Lung microvascular endothelial cell (primary cell): ENCODE data around the gene STKLD1. TPM values are rescaled to one million over a fixed set of nuclear protein-coding genes. Genes with fewer than 3 reads are reported as not detected.
"Not testable (repeated sequence)": the region's sequence is repeated elsewhere in the genome, so short reads cannot be mapped to it uniquely, and the experiment has no call there.

Experiments used
- DNase-seq, 2 donors: peaks; one replicate each; pipeline versions ENCODE4 v3.0.0 to v3.0.0-alpha.2; 2010; ENCODE audit warnings: low read depth in 2 of 2
- total RNA-seq: library from RNA; depleted of rRNA; stranded (reverse); fragments of >200 nt; gene quantifications from 2 replicates; pipeline ENCODE4 v1.2.1, GENCODE V29; 2014

STKLD1 gene
- total RNA-seq, result 0.44 and 0.60 TPM in 2 replicates

DNA sequence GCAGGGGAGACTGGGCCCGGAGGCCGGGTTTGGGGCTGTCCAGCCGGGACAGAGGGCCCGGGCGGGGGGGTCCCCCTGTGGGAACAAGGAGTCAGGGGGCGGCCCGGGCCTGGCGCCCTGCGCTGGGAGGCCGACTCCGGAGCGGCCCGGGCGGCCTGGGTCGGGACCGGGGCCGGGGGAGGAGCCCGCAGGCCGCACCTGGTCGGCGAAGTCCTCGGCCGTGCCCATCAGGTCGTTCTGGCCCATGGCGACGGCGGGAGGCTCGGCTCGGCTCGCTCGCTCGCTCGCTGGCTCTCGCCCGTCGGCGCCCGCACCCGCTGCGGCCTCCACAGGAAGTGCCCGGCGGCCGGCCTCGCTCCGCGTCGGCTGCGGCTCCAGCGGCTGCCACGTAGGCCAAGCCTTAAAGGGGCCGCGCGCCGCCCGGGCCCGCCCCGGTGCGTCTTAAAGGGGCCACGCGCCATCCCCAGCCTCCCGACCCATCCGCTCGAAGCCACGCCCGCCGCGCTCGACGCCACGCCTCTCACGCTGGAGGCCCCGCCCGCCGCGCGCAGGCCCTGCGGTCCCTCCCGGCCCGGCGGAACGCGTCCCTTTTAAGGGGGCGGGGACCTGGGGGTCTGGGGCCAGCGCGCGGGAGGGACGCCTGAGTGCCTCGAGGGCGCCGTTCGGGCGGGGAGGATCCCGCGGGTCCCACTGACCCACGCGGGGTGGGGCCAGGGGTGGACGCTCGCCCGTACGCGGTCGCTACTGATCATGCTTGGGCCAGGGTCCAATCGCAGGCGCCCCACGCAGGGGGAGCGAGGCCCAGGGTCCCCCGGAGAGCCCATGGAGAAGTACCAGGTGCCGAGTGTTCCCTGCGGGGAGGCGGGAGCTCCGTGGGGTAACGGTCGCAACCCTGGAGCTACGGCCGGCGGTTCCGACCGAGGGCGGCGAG, at the start of gene STKLD1, which contains the start of gene SURF4:
STKLD1 (plus strand) TSS at position 643 of the 931 bp plus-strand sequence; CDS start at position 751, 108 bp downstream.
SURF4 (minus strand) TSS at position 337 of the 931 bp plus-strand sequence; CDS start at position 246, 91 bp downstream.
- DNase-seq, result peak; percentile 98

- DNase-seq, result not testable (repeated sequence)
Measured at GRCh38 chr9:133327021-133327420, 49.1 kb upstream of the STKLD1 start.

- no peak for DNase-seq
Measured at GRCh38 chr9:133327834-133328484, 48.2 kb upstream of the STKLD1 start.

DNA sequence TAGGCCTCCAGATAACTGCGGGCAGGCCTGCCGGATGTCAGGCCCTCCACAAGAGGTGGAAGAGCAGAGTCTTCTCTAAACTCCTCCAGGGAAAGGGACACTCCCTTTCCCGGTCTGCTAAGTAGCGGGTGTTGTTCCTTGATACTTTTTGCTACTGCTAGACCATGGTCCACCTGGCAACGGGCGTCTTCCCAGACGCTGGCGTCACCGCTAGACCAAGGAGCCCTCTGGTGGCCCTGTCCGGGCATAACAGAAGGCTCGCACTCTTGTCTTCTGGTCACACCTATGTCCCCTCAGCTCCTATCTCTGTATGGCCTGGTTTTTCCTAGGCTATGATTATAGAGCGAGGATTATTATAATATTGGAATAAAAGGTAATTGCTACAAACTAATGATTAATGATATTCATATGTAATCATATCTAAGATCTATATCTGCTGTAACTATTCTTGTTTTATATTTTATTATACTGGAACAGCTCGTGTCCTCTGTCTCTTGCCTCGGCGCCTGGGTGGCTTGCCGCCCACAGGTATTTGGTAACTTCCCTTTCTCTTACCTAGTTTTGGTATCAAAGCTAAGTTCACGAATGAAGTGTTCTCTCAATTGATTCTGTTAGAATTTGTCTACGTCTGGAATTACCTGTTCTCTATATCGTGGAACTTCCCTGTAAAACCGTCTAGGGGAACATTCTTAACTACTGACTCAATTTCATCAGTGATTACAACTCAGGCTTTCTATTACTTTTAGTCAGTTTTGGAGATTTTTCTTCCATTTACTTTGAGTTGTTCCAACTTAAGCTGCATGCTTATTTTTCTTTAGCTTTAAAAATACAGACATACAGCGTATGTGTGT, 46.6 kb upstream of the STKLD1 start:
- peak in 1 of 2 donors; percentile 25 for DNase-seq

DNA sequence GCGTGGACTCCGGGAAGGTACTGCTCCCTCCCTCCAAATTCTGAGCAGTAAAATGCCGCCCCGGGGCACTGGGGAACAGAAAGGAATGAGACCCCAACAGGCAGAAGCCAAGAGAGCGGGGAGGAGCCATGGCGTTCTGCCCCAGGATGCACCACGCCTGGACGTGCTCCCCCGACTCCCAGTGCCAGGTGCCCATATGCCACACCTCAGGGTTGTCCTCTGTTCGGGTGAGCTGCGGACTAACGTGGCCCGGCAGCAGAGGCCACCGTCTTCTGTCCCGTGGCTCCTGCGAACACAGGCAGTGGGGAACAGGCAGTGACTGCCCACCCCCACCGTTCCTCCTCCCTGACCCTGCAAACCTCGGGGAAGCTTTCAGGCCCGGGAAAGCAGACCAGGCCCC, 44.9 kb upstream of the STKLD1 start:
- no peak for DNase-seq

DNA sequence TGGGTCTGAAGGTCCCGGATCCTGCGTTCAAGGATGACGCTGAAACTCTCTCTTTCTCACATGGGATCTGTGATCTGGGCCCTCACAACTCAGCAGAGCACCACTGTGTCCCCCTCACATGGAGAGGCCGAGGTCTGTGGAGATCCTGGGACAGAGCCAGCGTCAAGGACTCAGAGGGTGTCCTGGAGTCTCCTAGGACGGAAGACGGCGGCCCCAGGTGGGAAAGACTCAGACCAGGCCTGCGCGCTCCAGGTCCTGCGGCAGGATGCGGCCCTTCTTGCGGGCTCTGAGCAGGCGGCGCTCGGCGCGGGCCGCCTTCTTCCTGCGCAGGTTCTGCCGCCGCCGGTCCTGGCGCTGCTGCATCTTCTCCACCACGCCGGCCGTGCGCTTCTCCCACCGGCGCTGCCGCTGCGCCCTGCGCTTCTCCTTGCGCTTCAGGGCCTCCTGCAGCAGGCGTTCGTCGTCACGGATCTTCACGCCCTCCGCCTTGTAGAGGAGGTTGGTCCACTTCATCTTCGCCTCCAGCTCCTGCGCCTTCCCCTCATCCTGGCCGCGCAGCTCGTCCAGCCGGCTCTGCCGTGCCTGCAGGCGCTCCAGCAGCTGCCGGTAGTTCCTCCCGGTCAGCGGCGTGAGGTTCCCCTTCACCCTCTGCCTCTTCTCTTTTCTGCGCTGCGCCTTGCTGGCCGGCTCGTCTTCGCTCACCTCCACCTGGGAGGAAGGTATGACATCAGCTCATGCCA, 44.4 kb upstream of the STKLD1 start:
- no peak for DNase-seq

- DNase-seq, result no peak
Measured at GRCh38 chr9:133332381-133332730, 43.8 kb upstream of the STKLD1 start.

GRCh38 chr9:133333011-133333410, 43.2 kb upstream of the STKLD1 start:
- DNase-seq, result no peak

- DNase-seq, result no peak
Measured at GRCh38 chr9:133333566-133333965, 42.6 kb upstream of the STKLD1 start.

DNA sequence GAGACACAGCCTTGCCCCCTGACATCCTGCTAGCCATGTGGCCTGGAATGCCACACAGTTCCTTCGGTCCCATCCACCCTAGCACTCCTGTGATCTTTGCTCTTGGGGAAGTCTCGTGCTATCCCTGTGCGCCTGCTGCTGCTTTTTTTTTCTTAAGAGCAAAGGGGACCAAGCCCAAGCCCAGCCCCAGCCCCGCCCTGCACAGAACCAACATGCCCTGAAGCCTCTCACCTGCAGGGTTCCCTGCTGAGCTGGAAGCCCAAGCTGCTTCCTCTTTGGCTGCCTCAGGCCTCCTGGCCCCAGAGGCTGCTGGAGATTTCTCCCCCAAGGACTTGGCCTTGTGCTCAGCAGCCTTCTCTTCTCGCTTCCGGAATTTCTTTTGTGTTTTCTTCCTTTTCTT, 42.0 kb upstream of the STKLD1 start:
- DNase-seq, result no peak

- not testable (repeated sequence) for DNase-seq
Measured at GRCh38 chr9:133334888-133335287, 41.3 kb upstream of the STKLD1 start.

DNA sequence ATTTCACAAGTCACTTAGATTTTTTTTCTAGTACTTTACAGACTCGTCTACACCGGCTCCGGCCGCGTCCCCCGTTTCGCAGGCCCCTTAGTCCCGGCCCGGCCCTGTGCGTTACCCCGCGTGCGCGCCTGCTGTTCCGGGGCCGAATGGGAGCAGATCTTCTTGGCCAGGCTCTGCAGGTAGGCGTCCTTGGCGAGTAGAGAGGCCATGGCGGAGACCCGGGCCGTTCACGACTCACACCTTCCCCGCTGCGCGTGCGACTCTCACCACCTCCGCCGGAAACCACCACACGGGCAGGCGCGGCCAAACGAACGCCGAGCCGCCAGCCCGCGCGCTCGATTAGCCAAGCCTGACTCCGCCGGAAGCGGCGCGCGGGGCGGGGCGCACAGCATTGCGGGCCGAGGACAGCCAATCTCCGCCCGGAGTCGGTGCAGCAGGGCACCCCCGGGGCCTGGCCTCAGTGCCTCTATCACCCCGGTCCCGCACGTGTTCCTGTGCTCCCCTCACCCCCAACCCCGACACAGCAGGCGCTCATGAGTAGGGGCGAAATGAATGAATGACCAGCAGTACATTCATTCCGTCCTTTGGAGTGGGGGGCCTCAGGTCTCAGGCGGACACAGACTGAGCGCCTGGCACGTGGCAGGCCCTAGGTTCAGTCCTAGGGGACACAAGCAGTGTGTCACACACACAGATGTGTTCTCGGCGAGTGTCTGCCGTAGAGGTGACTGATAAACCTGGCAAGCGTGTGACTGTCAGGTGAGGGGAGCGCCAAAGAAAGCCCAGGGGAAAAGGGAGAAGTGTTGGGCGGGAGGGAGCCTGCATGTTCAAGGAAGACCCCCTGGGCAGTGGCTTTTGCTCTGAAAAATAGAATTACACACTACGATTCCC, 40.0 kb upstream of the STKLD1 start, which contains the start of gene SURF6:
SURF6 (minus strand) TSS at position 265 of the 888 bp plus-strand sequence; CDS start at position 209, 56 bp downstream.
- peak; percentile 91 to 93 for DNase-seq

- DNase-seq, result no peak
Measured at GRCh38 chr9:133339641-133340040, 36.5 kb upstream of the STKLD1 start.

GRCh38 chr9:133340256-133340655, 35.9 kb upstream of the STKLD1 start:
- DNase-seq, result no peak

GRCh38 chr9:133340916-133341315, 35.2 kb upstream of the STKLD1 start:
- DNase-seq, result no peak

DNA sequence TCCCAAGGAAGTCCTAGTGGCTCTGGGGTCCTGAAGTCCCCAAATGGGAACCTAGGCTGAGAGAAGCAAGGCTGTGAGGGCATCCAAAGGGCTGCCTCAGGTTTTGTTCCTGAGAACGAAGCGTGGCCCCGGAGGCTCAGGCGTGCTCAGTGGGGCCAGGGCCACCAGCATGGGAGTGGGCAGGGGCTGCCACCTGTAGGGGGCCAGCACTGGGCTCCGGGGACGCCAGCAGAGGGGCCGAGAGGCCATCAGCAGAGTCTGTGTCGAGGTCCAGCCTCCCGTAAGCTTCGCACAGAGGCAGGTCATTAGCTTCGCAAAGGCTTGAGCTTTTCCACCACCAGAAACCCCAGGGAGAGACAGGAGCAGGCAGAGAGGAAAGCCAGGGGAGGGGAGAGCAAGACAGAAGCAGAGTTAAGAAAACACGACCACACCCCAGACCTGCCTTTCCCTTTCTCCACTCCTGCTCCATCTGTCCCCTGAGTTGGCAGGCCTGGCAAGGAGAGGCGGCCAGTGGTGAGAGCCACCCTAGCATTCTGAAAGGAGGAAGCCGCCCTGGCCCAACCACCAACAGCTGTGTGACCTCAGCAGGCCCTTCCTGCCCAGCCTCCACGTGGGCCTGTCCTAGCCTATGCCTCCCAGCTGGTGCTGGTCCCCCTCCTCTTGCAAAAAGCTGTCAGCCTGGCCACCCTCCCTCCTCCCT, 34.6 kb upstream of the STKLD1 start:
- peak in 1 of 2 donors; percentile 46 for DNase-seq

DNA sequence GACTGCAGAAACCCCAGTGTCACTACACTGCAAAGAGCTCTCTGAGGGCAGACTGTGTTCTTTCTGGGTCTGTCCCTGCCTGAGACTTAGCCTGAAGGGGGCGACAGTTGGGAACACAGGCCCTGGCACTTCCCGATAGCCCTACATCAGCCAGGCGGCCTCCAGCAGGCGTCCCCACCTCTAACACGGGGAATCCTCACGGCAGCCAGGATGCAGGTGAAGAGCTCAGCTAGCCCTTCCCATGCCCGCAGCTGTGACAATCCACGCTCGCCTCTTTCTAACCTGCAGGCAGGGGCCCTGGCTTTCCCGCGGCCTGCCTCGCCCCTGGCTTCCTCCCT, 34.1 kb upstream of the STKLD1 start:
- DNase-seq, result no peak

DNA sequence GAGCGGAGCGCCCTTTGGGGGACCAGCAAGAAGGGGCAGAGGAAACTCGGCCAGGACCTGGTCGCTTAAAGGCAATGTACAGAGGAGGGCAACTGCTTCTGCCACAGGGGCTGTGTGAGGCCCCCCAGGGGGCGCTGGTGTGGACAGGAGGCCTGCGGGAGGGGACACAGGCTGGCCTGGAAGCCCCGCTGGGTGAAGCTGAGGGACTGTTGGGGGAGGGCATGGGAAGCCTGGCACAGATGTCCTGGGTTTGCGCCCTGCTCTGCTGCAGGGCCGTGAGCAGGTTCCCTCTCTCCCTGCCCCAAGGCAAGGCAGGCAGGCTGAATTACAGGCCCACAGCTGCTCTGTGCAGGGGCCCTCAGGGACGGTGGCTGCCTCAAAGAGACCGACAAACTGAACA, 33.6 kb upstream of the STKLD1 start:
- DNase-seq, result peak in 1 of 2 donors; percentile 45

- DNase-seq, result no peak
Measured at GRCh38 chr9:133344071-133344470, 32.1 kb upstream of the STKLD1 start.
